HEK293 (cell line): ENCODE data around the gene SELENBP1.

ENCODE experiments used
- CTCF ChIA-PET: fragments of 350-600 bp; formaldehyde crosslinking; extraction: SDS; loops from one replicate; lab custom pipeline; 2021; ENCODE audit warnings: antibody characterized with exemption; lab: Yijun Ruan, JAX
- POLR2A ChIA-PET: fragments of 300-600 bp; formaldehyde crosslinking; extraction: SDS; loops from one replicate; lab custom pipeline; 2020; ENCODE audit warnings: antibody characterized with exemption, inconsistent platforms; lab: Yijun Ruan, JAX
- H3K27ac ChIP-seq: fragments of 200-500 bp; sonication (Bioruptor generic); 2 replicates; pipeline ENCODE4 v1.5.1; 2014; ENCODE audit warnings: low read depth, low read length, control low read depth, inconsistent platforms; ENCODE audit errors: extremely low read depth
- H3K36me3 ChIP-seq, 2 experiments: fragments of 200-500 bp in 1 of 2; sonication (Bioruptor generic) in 1 of 2; 1 replicate in 1 of 2; 2 replicates in 1 of 2; pipeline ENCODE4 v1.5.1; 2014 to 2017; ENCODE audit warnings: inconsistent platforms in 2 of 2, low read length in 2 of 2; ENCODE audit not compliant: control insufficient read depth in 2 of 2, insufficient read depth in 1 of 2
- H3K4me1 ChIP-seq: fragments of 200-500 bp; sonication (Bioruptor generic); 2 replicates; pipeline ENCODE4 v1.5.1; 2014; ENCODE audit warnings: mild to moderate bottlenecking, low read length, inconsistent platforms; ENCODE audit not compliant: control insufficient read depth, insufficient read depth
- H3K4me3 ChIP-seq: 2 replicates; pipeline ENCODE4 v1.5.1; 2011; ENCODE audit warnings: low read depth, mild to moderate bottlenecking, control low read depth, low read length, moderate library complexity
- H3K9me3 ChIP-seq: fragments of 200-500 bp; sonication (Bioruptor generic); 2 replicates; pipeline ENCODE4 v1.5.1; 2014; ENCODE audit warnings: low read depth, low read length, inconsistent platforms; ENCODE audit not compliant: control insufficient read depth, insufficient read depth
- EGR2 ChIP-seq: fragments of 450-650 bp; formaldehyde crosslinking; IDR thresholded peaks from 2 replicates; pipeline ENCODE4 v1.5.1; 2016; ENCODE audit warnings: low read depth, missing biosample characterization, missing genetic modification characterization
- KLF16 ChIP-seq: fragments of 450-650 bp; formaldehyde crosslinking; IDR thresholded peaks from 2 replicates; pipeline ENCODE4 v1.5.1; 2017; ENCODE audit warnings: missing biosample characterization, missing genetic modification characterization
- MYNN ChIP-seq: fragments of 450-650 bp; formaldehyde crosslinking; IDR thresholded peaks from 2 replicates; pipeline ENCODE4 v1.5.1; 2016; ENCODE audit warnings: missing biosample characterization, missing genetic modification characterization, borderline replicate concordance
- SETDB1 ChIP-seq: IDR thresholded peaks from one replicate; pipeline ENCODE4 v1.6.1; 2017; ENCODE audit warnings: mild to moderate bottlenecking, low read length, moderate library complexity, mixed read lengths; ENCODE audit not compliant: insufficient read length
- YY1 ChIP-seq: fragments of 450-650 bp; formaldehyde crosslinking; IDR thresholded peaks from 2 replicates; pipeline ENCODE4 v1.5.1; 2018; ENCODE audit warnings: missing biosample characterization, missing genetic modification characterization
- ZBTB7A ChIP-seq: fragments of 450-650 bp; formaldehyde crosslinking; IDR thresholded peaks from 2 replicates; pipeline ENCODE4 v1.5.1; 2016; ENCODE audit warnings: low read depth, missing biosample characterization, missing genetic modification characterization
- ZBTB8A ChIP-seq: fragments of 450-650 bp; formaldehyde crosslinking; IDR thresholded peaks from 2 replicates; pipeline ENCODE4 v1.5.1; 2016; ENCODE audit warnings: missing biosample characterization, missing genetic modification characterization
- ZNF184 ChIP-seq: fragments of 450-650 bp; IDR thresholded peaks from 2 replicates; pipeline ENCODE4 v1.5.1; 2018; ENCODE audit warnings: missing biosample characterization, mild to moderate bottlenecking, missing genetic modification characterization
- ZNF248 ChIP-seq: fragments of 450-650 bp; formaldehyde crosslinking; IDR thresholded peaks from 2 replicates; pipeline ENCODE4 v1.5.1; 2017; ENCODE audit warnings: missing biosample characterization, missing genetic modification characterization
- ZNF274 ChIP-seq, 2 experiments: fragments of 200-500 bp in 1 of 2; fragments of 450-650 bp in 1 of 2; sonication (Bioruptor generic) in 1 of 2; formaldehyde crosslinking in 1 of 2; IDR thresholded peaks; 2 replicates each; pipeline versions ENCODE4 v1.5.1 to v1.6.1; 2014 to 2016; ENCODE audit warnings: borderline replicate concordance in 1 of 2, inconsistent platforms in 1 of 2, low read length in 1 of 2, missing biosample characterization in 1 of 2, missing genetic modification characterization in 1 of 2
- ZNF292 ChIP-seq: fragments of 450-650 bp; formaldehyde crosslinking; IDR thresholded peaks from 2 replicates; pipeline ENCODE4 v1.5.1; 2016; ENCODE audit warnings: low read depth, missing biosample characterization, missing genetic modification characterization, borderline replicate concordance
- ZNF48 ChIP-seq: fragments of 450-650 bp; formaldehyde crosslinking; IDR thresholded peaks from 2 replicates; pipeline ENCODE4 v1.5.1; 2016; ENCODE audit warnings: missing biosample characterization, missing genetic modification characterization
- ZNF600 ChIP-seq: fragments of 450-650 bp; formaldehyde crosslinking; IDR thresholded peaks from 2 replicates; pipeline ENCODE4 v1.5.1; 2016; ENCODE audit warnings: missing biosample characterization, missing genetic modification characterization
- ZNF621 ChIP-seq: fragments of 450-650 bp; formaldehyde crosslinking; IDR thresholded peaks from 2 replicates; pipeline ENCODE4 v1.5.1; 2017; ENCODE audit warnings: missing biosample characterization, missing genetic modification characterization
- ZNF658 ChIP-seq: fragments of 450-650 bp; formaldehyde crosslinking; IDR thresholded peaks from 2 replicates; pipeline ENCODE4; 2016; ENCODE audit warnings: missing biosample characterization, missing genetic modification characterization
- ZNF843 ChIP-seq: fragments of 450-650 bp; formaldehyde crosslinking; IDR thresholded peaks from 2 replicates; pipeline ENCODE4 v1.5.1; 2016; ENCODE audit warnings: missing biosample characterization, missing genetic modification characterization
- ZSCAN23 ChIP-seq: fragments of 450-650 bp; formaldehyde crosslinking; IDR thresholded peaks from 2 replicates; pipeline ENCODE4 v1.5.1; 2016; ENCODE audit warnings: missing biosample characterization, missing genetic modification characterization
- TF ChIP-seq, protein P1 (sequence below): fragments of 450-650 bp; formaldehyde crosslinking; IDR thresholded peaks from 2 replicates; pipeline ENCODE4 v1.5.1; 2016; ENCODE audit warnings: missing biosample characterization, missing genetic modification characterization
- TF ChIP-seq, protein P2 (sequence below): fragments of 450-650 bp; formaldehyde crosslinking; IDR thresholded peaks from 2 replicates; pipeline ENCODE4 v1.5.1; 2016; ENCODE audit warnings: missing biosample characterization, missing genetic modification characterization
- TF ChIP-seq, protein P3 (sequence below): fragments of 450-650 bp; formaldehyde crosslinking; IDR thresholded peaks from 2 replicates; pipeline ENCODE4 v1.5.1; 2017; ENCODE audit warnings: missing biosample characterization, missing genetic modification characterization
- TF ChIP-seq, protein P4 (sequence below): fragments of 450-650 bp; formaldehyde crosslinking; IDR thresholded peaks from 2 replicates; pipeline ENCODE4 v1.5.1; 2016; ENCODE audit warnings: missing biosample characterization, missing genetic modification characterization
- TF ChIP-seq, protein P5 (sequence below): fragments of 450-650 bp; formaldehyde crosslinking; optimal IDR thresholded peaks from 2 replicates; pipeline ENCODE3; 2016; ENCODE audit warnings: missing biosample characterization, mild to moderate bottlenecking, missing genetic modification characterization
- TF ChIP-seq, protein P6 (sequence below): fragments of 450-650 bp; formaldehyde crosslinking; IDR thresholded peaks from 2 replicates; pipeline ENCODE4 v1.5.1; 2017; ENCODE audit warnings: missing biosample characterization, missing genetic modification characterization
- TF ChIP-seq, protein P7 (sequence below): fragments of 450-650 bp; formaldehyde crosslinking; IDR thresholded peaks from 2 replicates; pipeline ENCODE4 v1.5.1; 2016; ENCODE audit warnings: missing biosample characterization, missing genetic modification characterization
- TF ChIP-seq, protein P8 (sequence below): fragments of 450-650 bp; formaldehyde crosslinking; IDR thresholded peaks from 2 replicates; pipeline ENCODE4 v1.5.1; 2017; ENCODE audit warnings: missing biosample characterization, missing genetic modification characterization

SELENBP1 gene

DNA sequence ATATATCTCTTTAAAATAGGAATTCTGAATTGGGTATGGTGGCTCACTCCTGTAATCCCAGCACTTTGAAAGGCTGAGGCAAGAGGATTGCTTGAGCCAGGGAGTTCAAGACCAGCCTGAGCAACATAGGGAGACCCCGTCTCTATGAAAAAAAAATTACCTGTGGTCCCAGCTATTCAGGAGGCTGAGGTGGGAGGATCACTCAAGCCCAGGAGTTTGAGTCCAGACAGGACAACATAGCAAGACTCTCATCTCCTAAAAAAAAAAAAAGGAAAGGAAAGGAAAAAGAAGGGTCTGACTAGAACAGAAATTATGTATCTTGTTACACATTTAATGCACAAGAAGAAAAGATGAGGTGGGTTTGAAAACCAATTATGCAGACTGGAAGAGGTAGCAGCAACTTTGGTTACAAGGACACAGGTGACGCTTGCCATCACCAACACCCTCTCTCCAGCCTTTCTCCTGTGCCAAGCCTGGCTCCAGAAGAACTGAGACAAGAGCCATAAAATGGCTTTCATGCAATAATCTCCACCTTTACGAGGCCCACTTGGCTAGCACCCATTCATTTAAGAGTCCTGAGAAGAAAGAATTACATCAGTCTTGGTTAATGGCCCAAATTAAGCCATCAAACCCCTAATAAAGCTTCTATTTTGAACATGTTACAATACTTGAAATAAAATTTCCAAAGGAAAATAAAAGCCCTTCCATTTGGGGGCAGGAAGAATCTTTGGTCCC is 4.8 kb upstream of the SELENBP1 start (continued):
- TF ChIP-seq ZNF48 (tag by site-specific recombination), result no peak
- TF ChIP-seq ZSCAN23 (tag by site-specific recombination), result no peak
- TF ChIP-seq, protein P1, sequence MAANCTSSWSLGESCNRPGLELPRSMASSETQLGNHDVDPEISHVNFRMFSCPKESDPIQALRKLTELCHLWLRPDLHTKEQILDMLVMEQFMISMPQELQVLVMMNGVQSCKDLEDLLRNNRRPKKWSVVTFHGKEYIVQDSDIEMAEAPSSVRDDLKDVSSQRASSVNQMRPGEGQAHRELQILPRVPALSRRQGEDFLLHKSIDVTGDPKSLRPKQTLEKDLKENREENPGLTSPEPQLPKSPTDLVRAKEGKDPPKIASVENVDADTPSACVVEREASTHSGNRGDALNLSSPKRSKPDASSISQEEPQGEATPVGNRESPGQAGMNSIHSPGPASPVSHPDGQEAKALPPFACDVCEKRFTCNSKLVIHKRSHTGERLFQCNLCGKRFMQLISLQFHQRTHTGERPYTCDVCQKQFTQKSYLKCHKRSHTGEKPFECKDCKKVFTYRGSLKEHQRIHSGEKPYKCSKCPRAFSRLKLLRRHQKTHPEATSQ, result no peak
- no peak for TF ChIP-seq ZNF248 (tag by site-specific recombination)
- TF ChIP-seq, protein P2, sequence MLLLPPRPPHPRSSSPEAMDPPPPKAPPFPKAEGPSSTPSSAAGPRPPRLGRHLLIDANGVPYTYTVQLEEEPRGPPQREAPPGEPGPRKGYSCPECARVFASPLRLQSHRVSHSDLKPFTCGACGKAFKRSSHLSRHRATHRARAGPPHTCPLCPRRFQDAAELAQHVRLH (tag by site-specific recombination), result peak; percentile 70
- TF ChIP-seq YY1 (tag by site-specific recombination), result no peak
- no peak for TF ChIP-seq ZNF274 (IDR thresholded peaks at IDR 0.05; ENCODE audit: low read length)
- no peak for TF ChIP-seq ZNF274 (tag by site-specific recombination; IDR thresholded peaks at IDR 0.05; ENCODE audit: borderline replicate concordance)
- TF ChIP-seq ZNF658 (tag by site-specific recombination), result no peak
- TF ChIP-seq SETDB1, result no peak
- no peak for TF ChIP-seq ZBTB7A (tag by site-specific recombination)
- TF ChIP-seq ZBTB8A (tag by site-specific recombination), result 0 out of 2 replicates have a peak, but pooled peaks have one; percentile 45
- TF ChIP-seq, protein P3, sequence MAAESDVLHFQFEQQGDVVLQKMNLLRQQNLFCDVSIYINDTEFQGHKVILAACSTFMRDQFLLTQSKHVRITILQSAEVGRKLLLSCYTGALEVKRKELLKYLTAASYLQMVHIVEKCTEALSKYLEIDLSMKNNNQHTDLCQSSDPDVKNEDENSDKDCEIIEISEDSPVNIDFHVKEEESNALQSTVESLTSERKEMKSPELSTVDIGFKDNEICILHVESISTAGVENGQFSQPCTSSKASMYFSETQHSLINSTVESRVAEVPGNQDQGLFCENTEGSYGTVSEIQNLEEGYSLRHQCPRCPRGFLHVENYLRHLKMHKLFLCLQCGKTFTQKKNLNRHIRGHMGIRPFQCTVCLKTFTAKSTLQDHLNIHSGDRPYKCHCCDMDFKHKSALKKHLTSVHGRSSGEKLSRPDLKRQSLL, result peak; percentile 72
- no peak for TF ChIP-seq EGR2 (tag by site-specific recombination)
- TF ChIP-seq MYNN (tag by site-specific recombination), result peak; percentile 96
- peak; percentile 82 for TF ChIP-seq ZNF843 (tag by site-specific recombination)

DNA sequence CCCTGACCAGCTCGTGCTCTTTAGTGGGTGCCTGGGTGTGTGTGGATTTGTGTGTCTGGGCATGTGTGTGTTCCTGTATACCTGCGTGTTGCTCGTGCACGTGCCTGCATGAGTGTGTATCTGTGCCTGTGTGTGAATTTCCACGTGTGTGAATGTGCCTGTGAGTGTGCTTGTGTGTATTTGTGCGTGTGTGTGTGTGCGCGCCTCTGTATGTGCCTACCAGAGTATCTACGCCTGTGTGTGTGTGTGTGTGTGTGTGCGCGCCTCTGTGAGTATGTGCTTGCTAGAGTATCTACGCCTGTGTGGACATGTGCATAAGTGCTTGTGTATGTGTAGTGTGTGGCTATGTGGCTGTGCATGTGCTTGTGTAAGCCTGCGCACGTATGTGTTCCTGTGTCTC is 691 bp upstream of the SELENBP1 start:
- Histone ChIP-seq H3K9me3 (no peaks in the 10 kb centered on the region), H3K4me1 (peaks cover 12% of the 10 kb centered on the region), H3K36me3 (peaks cover 0 to 16% of the 10 kb centered on the region in 2 experiments; a peak in 1 of 3 replicates), H3K27ac (no peak overlapping the region), H3K4me3 (no peak overlapping the region)
- ChIA-PET POLR2A (interaction anchor here (1.6 to 1.7 kb wide), 2 partner anchors 27 to 45 kb away, joined by 5 to 13 read pairs; partner anchors contain the start of genes PI4KB and PSMB4), CTCF (no interaction called here)
- no peak for TF ChIP-seq ZSCAN23 (tag by site-specific recombination)
- TF ChIP-seq, protein P4, sequence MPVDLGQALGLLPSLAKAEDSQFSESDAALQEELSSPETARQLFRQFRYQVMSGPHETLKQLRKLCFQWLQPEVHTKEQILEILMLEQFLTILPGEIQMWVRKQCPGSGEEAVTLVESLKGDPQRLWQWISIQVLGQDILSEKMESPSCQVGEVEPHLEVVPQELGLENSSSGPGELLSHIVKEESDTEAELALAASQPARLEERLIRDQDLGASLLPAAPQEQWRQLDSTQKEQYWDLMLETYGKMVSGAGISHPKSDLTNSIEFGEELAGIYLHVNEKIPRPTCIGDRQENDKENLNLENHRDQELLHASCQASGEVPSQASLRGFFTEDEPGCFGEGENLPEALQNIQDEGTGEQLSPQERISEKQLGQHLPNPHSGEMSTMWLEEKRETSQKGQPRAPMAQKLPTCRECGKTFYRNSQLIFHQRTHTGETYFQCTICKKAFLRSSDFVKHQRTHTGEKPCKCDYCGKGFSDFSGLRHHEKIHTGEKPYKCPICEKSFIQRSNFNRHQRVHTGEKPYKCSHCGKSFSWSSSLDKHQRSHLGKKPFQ (tag by site-specific recombination), result no peak; the same call in 1 of the 2 replicates
- no peak for TF ChIP-seq ZNF184 (tag by site-specific recombination)
- TF ChIP-seq, protein P5, sequence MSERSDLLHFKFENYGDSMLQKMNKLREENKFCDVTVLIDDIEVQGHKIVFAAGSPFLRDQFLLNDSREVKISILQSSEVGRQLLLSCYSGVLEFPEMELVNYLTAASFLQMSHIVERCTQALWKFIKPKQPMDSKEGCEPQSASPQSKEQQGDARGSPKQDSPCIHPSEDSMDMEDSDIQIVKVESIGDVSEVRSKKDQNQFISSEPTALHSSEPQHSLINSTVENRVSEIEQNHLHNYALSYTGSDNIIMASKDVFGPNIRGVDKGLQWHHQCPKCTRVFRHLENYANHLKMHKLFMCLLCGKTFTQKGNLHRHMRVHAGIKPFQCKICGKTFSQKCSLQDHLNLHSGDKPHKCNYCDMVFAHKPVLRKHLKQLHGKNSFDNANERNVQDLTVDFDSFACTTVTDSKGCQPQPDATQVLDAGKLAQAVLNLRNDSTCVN, result peak; percentile 15
- TF ChIP-seq, protein P6, sequence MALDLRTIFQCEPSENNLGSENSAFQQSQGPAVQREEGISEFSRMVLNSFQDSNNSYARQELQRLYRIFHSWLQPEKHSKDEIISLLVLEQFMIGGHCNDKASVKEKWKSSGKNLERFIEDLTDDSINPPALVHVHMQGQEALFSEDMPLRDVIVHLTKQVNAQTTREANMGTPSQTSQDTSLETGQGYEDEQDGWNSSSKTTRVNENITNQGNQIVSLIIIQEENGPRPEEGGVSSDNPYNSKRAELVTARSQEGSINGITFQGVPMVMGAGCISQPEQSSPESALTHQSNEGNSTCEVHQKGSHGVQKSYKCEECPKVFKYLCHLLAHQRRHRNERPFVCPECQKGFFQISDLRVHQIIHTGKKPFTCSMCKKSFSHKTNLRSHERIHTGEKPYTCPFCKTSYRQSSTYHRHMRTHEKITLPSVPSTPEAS, result peak; percentile 65
- no peak for TF ChIP-seq ZNF600 (tag by site-specific recombination)
- TF ChIP-seq ZNF292, result no peak
- no peak for TF ChIP-seq YY1 (tag by site-specific recombination)
- TF ChIP-seq KLF16 (tag by site-specific recombination), result no peak
- TF ChIP-seq, protein P7, sequence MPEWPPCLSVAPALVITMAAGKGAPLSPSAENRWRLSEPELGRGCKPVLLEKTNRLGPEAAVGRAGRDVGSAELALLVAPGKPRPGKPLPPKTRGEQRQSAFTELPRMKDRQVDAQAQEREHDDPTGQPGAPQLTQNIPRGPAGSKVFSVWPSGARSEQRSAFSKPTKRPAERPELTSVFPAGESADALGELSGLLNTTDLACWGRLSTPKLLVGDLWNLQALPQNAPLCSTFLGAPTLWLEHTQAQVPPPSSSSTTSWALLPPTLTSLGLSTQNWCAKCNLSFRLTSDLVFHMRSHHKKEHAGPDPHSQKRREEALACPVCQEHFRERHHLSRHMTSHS (tag by site-specific recombination), result no peak
- TF ChIP-seq ZNF621, result no peak
- TF ChIP-seq, protein P8, sequence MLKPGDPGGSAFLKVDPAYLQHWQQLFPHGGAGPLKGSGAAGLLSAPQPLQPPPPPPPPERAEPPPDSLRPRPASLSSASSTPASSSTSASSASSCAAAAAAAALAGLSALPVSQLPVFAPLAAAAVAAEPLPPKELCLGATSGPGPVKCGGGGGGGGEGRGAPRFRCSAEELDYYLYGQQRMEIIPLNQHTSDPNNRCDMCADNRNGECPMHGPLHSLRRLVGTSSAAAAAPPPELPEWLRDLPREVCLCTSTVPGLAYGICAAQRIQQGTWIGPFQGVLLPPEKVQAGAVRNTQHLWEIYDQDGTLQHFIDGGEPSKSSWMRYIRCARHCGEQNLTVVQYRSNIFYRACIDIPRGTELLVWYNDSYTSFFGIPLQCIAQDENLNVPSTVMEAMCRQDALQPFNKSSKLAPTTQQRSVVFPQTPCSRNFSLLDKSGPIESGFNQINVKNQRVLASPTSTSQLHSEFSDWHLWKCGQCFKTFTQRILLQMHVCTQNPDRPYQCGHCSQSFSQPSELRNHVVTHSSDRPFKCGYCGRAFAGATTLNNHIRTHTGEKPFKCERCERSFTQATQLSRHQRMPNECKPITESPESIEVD (tag by site-specific recombination), result no peak
